ENCODE data around the gene TOP3A.

DNA sequence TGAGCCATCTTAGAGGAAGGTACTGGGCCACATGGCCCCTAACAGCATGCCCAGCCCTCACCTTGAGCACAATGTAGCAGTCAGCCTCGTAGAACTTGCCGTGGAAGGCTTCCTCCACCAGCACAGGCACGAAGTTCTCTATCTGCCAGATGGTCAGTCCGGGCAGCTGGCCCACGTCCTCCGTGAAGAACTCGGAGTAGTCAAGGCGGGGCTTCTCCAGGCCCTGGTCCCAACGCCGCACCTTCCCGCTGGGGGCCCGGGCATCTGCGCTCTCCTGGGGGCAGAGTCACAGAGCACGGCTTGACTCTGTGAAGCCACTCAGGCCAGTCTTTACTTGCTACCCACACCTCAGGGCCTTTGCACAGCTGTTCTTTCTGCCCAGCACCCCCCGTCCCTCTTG is 63.6 kb downstream of the TOP3A start:
- TF ChIP-seq CTCF (IDR thresholded peaks at IDR 0.05) (no peak), FOXK1 (CRISPR knock-in tag; IDR thresholded peaks at IDR 0.05) (no peak), NFE2L1 (CRISPR knock-in tag; IDR thresholded peaks at IDR 0.05) (no peak), ESRRA (CRISPR knock-in tag; IDR thresholded peaks at IDR 0.05; ENCODE audit: borderline replicate concordance) (no peak), SP1 (CRISPR knock-in tag; conservative IDR thresholded peaks at IDR 0.05) (no peak), GRHL2 (CRISPR knock-in tag; IDR thresholded peaks at IDR 0.05; ENCODE audit: insufficient replicate concordance, severe bottlenecking) (no peak), RELA (CRISPR knock-in tag; IDR thresholded peaks at IDR 0.05; ENCODE audit: borderline replicate concordance) (no peak)
- TF ChIP-seq, protein P1, sequence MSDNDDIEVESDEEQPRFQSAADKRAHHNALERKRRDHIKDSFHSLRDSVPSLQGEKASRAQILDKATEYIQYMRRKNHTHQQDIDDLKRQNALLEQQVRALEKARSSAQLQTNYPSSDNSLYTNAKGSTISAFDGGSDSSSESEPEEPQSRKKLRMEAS (CRISPR knock-in tag; IDR thresholded peaks at IDR 0.05) = no peak
- TF ChIP-seq, protein P2, sequence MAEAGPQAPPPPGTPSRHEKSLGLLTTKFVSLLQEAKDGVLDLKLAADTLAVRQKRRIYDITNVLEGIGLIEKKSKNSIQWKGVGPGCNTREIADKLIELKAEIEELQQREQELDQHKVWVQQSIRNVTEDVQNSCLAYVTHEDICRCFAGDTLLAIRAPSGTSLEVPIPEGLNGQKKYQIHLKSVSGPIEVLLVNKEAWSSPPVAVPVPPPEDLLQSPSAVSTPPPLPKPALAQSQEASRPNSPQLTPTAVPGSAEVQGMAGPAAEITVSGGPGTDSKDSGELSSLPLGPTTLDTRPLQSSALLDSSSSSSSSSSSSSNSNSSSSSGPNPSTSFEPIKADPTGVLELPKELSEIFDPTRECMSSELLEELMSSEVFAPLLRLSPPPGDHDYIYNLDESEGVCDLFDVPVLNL (CRISPR knock-in tag; IDR thresholded peaks at IDR 0.05; ENCODE audit: borderline replicate concordance, low read depth) = no peak
- TF ChIP-seq, protein P3, sequence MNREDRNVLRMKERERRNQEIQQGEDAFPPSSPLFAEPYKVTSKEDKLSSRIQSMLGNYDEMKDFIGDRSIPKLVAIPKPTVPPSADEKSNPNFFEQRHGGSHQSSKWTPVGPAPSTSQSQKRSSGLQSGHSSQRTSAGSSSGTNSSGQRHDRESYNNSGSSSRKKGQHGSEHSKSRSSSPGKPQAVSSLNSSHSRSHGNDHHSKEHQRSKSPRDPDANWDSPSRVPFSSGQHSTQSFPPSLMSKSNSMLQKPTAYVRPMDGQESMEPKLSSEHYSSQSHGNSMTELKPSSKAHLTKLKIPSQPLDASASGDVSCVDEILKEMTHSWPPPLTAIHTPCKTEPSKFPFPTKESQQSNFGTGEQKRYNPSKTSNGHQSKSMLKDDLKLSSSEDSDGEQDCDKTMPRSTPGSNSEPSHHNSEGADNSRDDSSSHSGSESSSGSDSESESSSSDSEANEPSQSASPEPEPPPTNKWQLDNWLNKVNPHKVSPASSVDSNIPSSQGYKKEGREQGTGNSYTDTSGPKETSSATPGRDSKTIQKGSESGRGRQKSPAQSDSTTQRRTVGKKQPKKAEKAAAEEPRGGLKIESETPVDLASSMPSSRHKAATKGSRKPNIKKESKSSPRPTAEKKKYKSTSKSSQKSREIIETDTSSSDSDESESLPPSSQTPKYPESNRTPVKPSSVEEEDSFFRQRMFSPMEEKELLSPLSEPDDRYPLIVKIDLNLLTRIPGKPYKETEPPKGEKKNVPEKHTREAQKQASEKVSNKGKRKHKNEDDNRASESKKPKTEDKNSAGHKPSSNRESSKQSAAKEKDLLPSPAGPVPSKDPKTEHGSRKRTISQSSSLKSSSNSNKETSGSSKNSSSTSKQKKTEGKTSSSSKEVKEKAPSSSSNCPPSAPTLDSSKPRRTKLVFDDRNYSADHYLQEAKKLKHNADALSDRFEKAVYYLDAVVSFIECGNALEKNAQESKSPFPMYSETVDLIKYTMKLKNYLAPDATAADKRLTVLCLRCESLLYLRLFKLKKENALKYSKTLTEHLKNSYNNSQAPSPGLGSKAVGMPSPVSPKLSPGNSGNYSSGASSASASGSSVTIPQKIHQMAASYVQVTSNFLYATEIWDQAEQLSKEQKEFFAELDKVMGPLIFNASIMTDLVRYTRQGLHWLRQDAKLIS (CRISPR knock-in tag; IDR thresholded peaks at IDR 0.05; ENCODE audit: borderline replicate concordance) = no peak

Data from WTC11 (cell line).